Stimulated activated CD8-positive, alpha-beta memory T cell treated with anti-CD3 and anti-CD28 coated beads, Interleukin-12 subunit alpha, Interleukin-12 subunit beta, amount 100 ng/mL, for 4 hours (primary cell): ENCODE data around the gene BRCC3.
"Not testable (repeated sequence)": the region's sequence is repeated elsewhere in the genome, so short reads cannot be mapped to it uniquely, and the experiment has no call there.

Experiments
- DNase-seq: peaks from one replicate; pipeline ENCODE4 v3.0.0-alpha.2; 2020; ENCODE audit warnings: low read depth

BRCC3 gene

DNA sequence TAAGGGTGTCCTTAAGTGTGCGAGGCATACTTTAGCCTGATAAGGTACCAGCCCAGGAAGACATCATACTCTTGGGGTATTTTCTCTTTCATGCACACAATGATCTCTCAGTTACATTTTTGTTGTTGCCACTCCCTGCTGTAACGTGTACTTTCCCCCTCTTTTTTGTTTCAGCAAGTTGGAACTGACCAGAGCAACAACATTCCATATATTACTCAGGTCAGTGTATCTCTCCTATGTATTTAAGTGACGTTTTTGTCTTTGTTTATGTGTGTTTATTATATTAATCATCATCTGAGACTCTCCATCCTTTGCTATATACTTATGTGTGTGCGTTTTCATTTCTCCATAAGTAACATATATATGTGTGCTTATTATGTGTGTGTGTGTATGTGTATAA is 73.6 kb downstream of the BRCC3 start:
- DNase-seq: no peak

GRCh38 chrX:155147612-155148011 is 76.3 kb downstream of the BRCC3 start:
- DNase-seq: not testable (repeated sequence)

- DNase-seq: not testable (repeated sequence)
Observed at GRCh38 chrX:155148166-155148565, 76.9 kb downstream of the BRCC3 start.

DNA sequence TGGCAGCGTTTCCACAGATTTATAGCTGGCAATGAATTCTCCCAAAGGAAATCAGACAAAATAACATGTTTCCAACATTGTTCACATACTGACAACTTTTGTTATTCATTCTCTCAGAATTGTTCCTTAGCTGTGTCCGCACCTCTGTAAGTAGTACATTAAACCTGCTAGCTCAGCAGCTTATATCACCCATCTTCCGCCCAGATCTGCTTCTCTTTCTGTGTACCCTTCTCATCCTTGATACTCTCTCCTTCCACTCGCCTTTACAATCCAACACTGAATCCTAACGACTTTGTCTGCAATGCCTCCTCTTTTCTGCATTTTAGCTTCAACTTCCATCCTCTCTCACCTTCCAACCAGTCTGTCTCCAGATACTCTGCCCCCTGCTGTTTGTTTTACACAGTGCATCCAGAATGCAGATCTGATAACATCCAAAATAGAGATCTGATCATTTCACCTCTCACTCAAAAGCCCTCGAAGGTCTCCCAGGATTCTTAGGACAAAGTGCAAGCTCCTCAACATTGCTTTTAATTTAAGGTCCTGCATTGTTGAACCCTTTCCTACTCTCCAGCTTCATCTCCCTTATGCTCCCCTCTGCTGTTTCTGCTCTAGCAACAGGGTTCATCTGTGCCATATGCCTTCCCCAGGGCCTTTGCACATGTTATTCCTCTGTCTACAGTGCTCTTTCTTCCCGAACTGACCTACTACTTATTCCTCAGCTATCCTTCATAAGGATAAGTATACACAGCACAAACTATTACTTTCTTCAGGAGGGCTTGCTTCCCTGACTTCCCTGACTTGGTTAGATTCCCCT is 77.6 kb downstream of the BRCC3 start:
- DNase-seq: no peak

- no peak for DNase-seq
Observed at GRCh38 chrX:155169881-155170280, 98.6 kb downstream of the BRCC3 start.
